Measurements from ENCODE around the gene CADPS2.

The CADPS2 gene

GRCh38 chr7:122674502-122674901, 211.8 kb downstream of the CADPS2 start:
- TF ChIP-seq CTCF (IDR thresholded peaks at IDR 0.05), result no peak

GRCh38 chr7:122673951-122674350, 212.3 kb downstream of the CADPS2 start:
- no peaks in the 10 kb centered on the region for H3K4me1 ChIP-seq (ENCODE audit: control insufficient read depth in 1 of 2, insufficient read depth in 1 of 2, low read depth in 1 of 2, low read length in 1 of 2)
- no peak overlapping the region for H3K27ac ChIP-seq
- H3K36me3 ChIP-seq, result no peaks in the 10 kb centered on the region
- no peak overlapping the region for H3K4me3 ChIP-seq (ENCODE audit: low read depth in 1 of 2, low read length in 1 of 2)
- no peak for TF ChIP-seq CTCF (IDR thresholded peaks at IDR 0.05)
- no peaks in the 10 kb centered on the region for H3K27me3 ChIP-seq
- no peaks in the 10 kb centered on the region for H3K9me3 ChIP-seq

More at GRCh38 chr7:122674502-122674901, 211.8 kb downstream of the CADPS2 start:
- no peaks in the 10 kb centered on the region for H3K36me3 ChIP-seq
- no peak overlapping the region for H3K27ac ChIP-seq
- H3K4me3 ChIP-seq (ENCODE audit: low read depth in 1 of 2, low read length in 1 of 2), result no peak overlapping the region
- no peaks in the 10 kb centered on the region for H3K4me1 ChIP-seq (ENCODE audit: control insufficient read depth in 1 of 2, insufficient read depth in 1 of 2, low read depth in 1 of 2, low read length in 1 of 2)
- no peaks in the 10 kb centered on the region for H3K9me3 ChIP-seq
- H3K27me3 ChIP-seq, result no peaks in the 10 kb centered on the region

GRCh38 chr7:122672536-122672935, 213.7 kb downstream of the CADPS2 start:
- H3K4me3 ChIP-seq (ENCODE audit: low read depth in 1 of 2, low read length in 1 of 2), result no peak overlapping the region
- no peaks in the 10 kb centered on the region for H3K9me3 ChIP-seq
- no peak overlapping the region for H3K27ac ChIP-seq
- no peaks in the 10 kb centered on the region for H3K4me1 ChIP-seq (ENCODE audit: control insufficient read depth in 1 of 2, insufficient read depth in 1 of 2, low read depth in 1 of 2, low read length in 1 of 2)
- no peaks in the 10 kb centered on the region for H3K36me3 ChIP-seq
- no peak for TF ChIP-seq CTCF (IDR thresholded peaks at IDR 0.05)
- H3K27me3 ChIP-seq, result no peaks in the 10 kb centered on the region

- Histone ChIP-seq H3K4me1 (ENCODE audit: control insufficient read depth in 1 of 2, insufficient read depth in 1 of 2, low read depth in 1 of 2, low read length in 1 of 2) (no peaks in the 10 kb centered on the region), H3K36me3 (no peaks in the 10 kb centered on the region), H3K27ac (no peak overlapping the region), H3K4me3 (ENCODE audit: low read depth in 1 of 2, low read length in 1 of 2) (no peak overlapping the region), H3K9me3 (no peaks in the 10 kb centered on the region), H3K27me3 (no peaks in the 10 kb centered on the region)
- no peak for TF ChIP-seq CTCF (IDR thresholded peaks at IDR 0.05)
These were observed 222.5 kb downstream of the CADPS2 start for GRCh38 chr7:122663733-122664132.

- TF ChIP-seq CTCF (IDR thresholded peaks at IDR 0.05), result no peak
These were observed 227.4 kb downstream of the CADPS2 start for GRCh38 chr7:122658856-122659255.

GRCh38 chr7:122653685-122654084, 232.6 kb downstream of the CADPS2 start:
- no peak overlapping the region for H3K27ac ChIP-seq
- TF ChIP-seq CTCF (IDR thresholded peaks at IDR 0.05), result no peak
- no peaks in the 10 kb centered on the region for H3K27me3 ChIP-seq
- no peaks in the 10 kb centered on the region for H3K36me3 ChIP-seq
- H3K4me1 ChIP-seq (ENCODE audit: control insufficient read depth in 1 of 2, insufficient read depth in 1 of 2, low read depth in 1 of 2, low read length in 1 of 2), result no peaks in the 10 kb centered on the region
- H3K4me3 ChIP-seq (ENCODE audit: low read depth in 1 of 2, low read length in 1 of 2), result no peak overlapping the region
- H3K9me3 ChIP-seq, result no peaks in the 10 kb centered on the region

More at GRCh38 chr7:122658856-122659255, 227.4 kb downstream of the CADPS2 start:
- Histone ChIP-seq H3K4me1 (ENCODE audit: control insufficient read depth in 1 of 2, insufficient read depth in 1 of 2, low read depth in 1 of 2, low read length in 1 of 2) (no peaks in the 10 kb centered on the region), H3K36me3 (no peaks in the 10 kb centered on the region), H3K27me3 (no peaks in the 10 kb centered on the region), H3K4me3 (ENCODE audit: low read depth in 1 of 2, low read length in 1 of 2) (no peak overlapping the region), H3K27ac (no peak overlapping the region), H3K9me3 (no peaks in the 10 kb centered on the region)
